ENCODE measurements around the gene PROK1. TPM values are rescaled to one million over a fixed set of nuclear protein-coding genes. Genes with fewer than 3 reads are reported as not detected.

The PROK1 gene
- total and polyA plus RNA-seq, 10 of the 15 experiments (the other 5 are each of a cell fraction or from before 2014, with no cell fraction given), result not detected

DNA sequence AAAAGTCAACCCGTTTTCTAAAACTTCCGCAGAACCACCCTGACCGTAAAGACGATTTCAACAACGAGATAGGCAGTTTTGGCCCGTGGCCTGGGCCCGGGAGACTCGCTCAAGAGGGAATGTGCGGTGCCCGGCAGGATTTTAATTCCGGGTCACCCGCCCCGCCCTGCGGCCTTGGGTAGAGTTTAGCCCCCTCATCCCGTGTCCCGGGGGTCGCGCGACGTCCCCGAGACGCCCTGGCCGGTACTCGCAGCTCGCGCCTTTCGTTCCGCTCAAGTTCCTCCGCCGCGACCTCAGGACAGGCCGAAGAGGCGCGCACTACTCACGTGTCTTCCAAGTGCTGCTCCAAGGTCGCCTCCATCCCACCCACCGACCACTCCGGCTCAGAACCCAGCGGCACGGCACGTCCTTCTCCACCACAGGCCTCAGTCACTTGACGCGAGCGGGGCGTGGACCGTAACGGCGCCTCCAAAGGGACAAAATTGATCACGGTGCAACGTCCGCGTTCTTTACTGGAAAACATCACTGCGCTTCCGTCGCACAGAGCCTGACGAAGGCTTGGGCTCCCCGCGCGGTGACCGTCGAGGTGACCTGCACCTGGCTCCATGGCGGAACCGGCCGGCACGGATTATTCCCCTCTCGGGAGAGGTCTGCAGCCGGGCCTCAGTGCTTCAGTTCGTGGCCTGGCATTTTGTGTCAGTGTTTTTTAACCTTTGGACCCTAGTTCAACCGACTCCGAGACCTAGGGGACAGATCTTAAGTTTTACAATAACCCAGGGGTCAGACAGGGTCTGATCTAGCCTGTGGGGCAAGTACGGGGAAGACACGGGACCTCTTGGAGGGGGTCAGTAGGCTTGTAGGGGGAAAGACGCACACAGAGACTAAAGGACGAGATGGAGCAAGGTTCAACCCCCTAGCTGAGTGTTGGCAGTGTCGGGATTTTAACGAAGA is 43.4 kb upstream of the PROK1 start, which contains the start of gene LAMTOR5 (continued):
- TF ChIP-seq, protein P1, sequence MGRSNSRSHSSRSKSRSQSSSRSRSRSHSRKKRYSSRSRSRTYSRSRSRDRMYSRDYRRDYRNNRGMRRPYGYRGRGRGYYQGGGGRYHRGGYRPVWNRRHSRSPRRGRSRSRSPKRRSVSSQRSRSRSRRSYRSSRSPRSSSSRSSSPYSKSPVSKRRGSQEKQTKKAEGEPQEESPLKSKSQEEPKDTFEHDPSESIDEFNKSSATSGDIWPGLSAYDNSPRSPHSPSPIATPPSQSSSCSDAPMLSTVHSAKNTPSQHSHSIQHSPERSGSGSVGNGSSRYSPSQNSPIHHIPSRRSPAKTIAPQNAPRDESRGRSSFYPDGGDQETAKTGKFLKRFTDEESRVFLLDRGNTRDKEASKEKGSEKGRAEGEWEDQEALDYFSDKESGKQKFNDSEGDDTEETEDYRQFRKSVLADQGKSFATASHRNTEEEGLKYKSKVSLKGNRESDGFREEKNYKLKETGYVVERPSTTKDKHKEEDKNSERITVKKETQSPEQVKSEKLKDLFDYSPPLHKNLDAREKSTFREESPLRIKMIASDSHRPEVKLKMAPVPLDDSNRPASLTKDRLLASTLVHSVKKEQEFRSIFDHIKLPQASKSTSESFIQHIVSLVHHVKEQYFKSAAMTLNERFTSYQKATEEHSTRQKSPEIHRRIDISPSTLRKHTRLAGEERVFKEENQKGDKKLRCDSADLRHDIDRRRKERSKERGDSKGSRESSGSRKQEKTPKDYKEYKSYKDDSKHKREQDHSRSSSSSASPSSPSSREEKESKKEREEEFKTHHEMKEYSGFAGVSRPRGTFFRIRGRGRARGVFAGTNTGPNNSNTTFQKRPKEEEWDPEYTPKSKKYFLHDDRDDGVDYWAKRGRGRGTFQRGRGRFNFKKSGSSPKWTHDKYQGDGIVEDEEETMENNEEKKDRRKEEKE (IDR thresholded peaks at IDR 0.05), result no peak
- TF ChIP-seq NFXL1 (IDR thresholded peaks at IDR 0.05; ENCODE audit: borderline replicate concordance), result no peak
- TF ChIP-seq, protein P2, sequence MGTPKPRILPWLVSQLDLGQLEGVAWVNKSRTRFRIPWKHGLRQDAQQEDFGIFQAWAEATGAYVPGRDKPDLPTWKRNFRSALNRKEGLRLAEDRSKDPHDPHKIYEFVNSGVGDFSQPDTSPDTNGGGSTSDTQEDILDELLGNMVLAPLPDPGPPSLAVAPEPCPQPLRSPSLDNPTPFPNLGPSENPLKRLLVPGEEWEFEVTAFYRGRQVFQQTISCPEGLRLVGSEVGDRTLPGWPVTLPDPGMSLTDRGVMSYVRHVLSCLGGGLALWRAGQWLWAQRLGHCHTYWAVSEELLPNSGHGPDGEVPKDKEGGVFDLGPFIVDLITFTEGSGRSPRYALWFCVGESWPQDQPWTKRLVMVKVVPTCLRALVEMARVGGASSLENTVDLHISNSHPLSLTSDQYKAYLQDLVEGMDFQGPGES (IDR thresholded peaks at IDR 0.05), result no peak
- no peak for TF ChIP-seq CEBPZ (IDR thresholded peaks at IDR 0.05; ENCODE audit: low read depth, low read length)
- TF ChIP-seq HDGF (IDR thresholded peaks at IDR 0.05), result peak; percentile 66; the same call in 1 of the 2 replicates
- no peak for TF ChIP-seq E2F4 (IDR thresholded peaks at IDR 0.05; ENCODE audit: low read depth, low read length)
- TF ChIP-seq CHD4 (IDR thresholded peaks at IDR 0.05), result no peak
- TF ChIP-seq BHLHE40 (IDR thresholded peaks at IDR 0.05; ENCODE audit: borderline replicate concordance in 1 of 2, low read depth in 2 of 2, low read length in 1 of 2), result peak; percentile 87 to 92
- TF ChIP-seq KDM1A (IDR thresholded peaks at IDR 0.05; ENCODE audit: borderline replicate concordance), result no peak
- TF ChIP-seq ZNF384 (IDR thresholded peaks at IDR 0.05; ENCODE audit: borderline replicate concordance, low read depth, low read length), result no peak
- TF ChIP-seq, protein P3, sequence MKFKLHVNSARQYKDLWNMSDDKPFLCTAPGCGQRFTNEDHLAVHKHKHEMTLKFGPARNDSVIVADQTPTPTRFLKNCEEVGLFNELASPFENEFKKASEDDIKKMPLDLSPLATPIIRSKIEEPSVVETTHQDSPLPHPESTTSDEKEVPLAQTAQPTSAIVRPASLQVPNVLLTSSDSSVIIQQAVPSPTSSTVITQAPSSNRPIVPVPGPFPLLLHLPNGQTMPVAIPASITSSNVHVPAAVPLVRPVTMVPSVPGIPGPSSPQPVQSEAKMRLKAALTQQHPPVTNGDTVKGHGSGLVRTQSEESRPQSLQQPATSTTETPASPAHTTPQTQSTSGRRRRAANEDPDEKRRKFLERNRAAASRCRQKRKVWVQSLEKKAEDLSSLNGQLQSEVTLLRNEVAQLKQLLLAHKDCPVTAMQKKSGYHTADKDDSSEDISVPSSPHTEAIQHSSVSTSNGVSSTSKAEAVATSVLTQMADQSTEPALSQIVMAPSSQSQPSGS (IDR thresholded peaks at IDR 0.05; ENCODE audit: low read length), result no peak; the same call in 1 of the 2 replicates
- peak; percentile 66; the same call in 1 of the 3 replicates for TF ChIP-seq POU2F2 (IDR thresholded peaks at IDR 0.05; ENCODE audit: borderline replicate concordance, low read depth, low read length)
